SK-N-SH treated with all-trans-retinoic acid at 6 μM for 48 hours (cell line): ENCODE results near the gene NCAPD2.

Experiments
- ATAC-seq: fragments of 200-7000 bp; cut with Tn5 transposase; 3 replicates; pipeline ENCODE4 v1.9.1; 2020; ENCODE audit warnings: mild to moderate bottlenecking, moderate library complexity
- ARNTL ChIP-seq: fragments of 450-650 bp; formaldehyde crosslinking; IDR thresholded peaks from 2 replicates; pipeline ENCODE4 v1.5.0; 2020; ENCODE audit warnings: low read depth, mild to moderate bottlenecking, moderate library complexity, borderline replicate concordance
- BACH2 ChIP-seq: fragments of 250-450 bp; sonication (Bioruptor Pico); IDR thresholded peaks from 2 replicates; pipeline ENCODE4 v1.9.0; 2021; ENCODE audit warnings: mild to moderate bottlenecking, borderline replicate concordance
- CSDC2 ChIP-seq: fragments of 250-450 bp; sonication (Bioruptor Pico); IDR thresholded peaks from 2 replicates; pipeline ENCODE4 v1.5.0; 2020; ENCODE audit warnings: mild to moderate bottlenecking, moderate library complexity
- ESRRG ChIP-seq: fragments of 250-450 bp; sonication (Bioruptor Pico); IDR thresholded peaks from 2 replicates; pipeline ENCODE4 v1.6.1; 2021; ENCODE audit warnings: mild to moderate bottlenecking
- GLIS3 ChIP-seq: fragments of 250-450 bp; sonication (Bioruptor Pico); IDR thresholded peaks from 2 replicates; pipeline ENCODE4 v1.5.0; 2020; ENCODE audit warnings: mild to moderate bottlenecking, moderate library complexity
- ISL1 ChIP-seq: fragments of 250-450 bp; sonication (Bioruptor Pico); IDR thresholded peaks from 2 replicates; pipeline ENCODE4 v2.1.2; 2022; ENCODE audit warnings: mild to moderate bottlenecking, moderate library complexity
- OSR1 ChIP-seq: fragments of 250-450 bp; sonication (Bioruptor Pico); IDR thresholded peaks from 2 replicates; pipeline ENCODE4 v1.8.0; 2022; ENCODE audit warnings: moderate library complexity, mild to moderate bottlenecking, inconsistent platforms
- PATZ1 ChIP-seq: fragments of 250-450 bp; sonication (Bioruptor Pico); IDR thresholded peaks from 2 replicates; pipeline ENCODE4 v1.8.0; 2020; ENCODE audit warnings: mild to moderate bottlenecking, moderate library complexity, borderline replicate concordance
- POU6F1 ChIP-seq: fragments of 250-450 bp; sonication (Bioruptor Pico); IDR thresholded peaks from 2 replicates; pipeline ENCODE4 v1.8.0; 2021; ENCODE audit warnings: low read depth, mild to moderate bottlenecking, moderate library complexity, borderline replicate concordance
- PPARA ChIP-seq: fragments of 250-450 bp; sonication (Bioruptor Pico); IDR thresholded peaks from 2 replicates; pipeline ENCODE4 v1.5.0; 2020; ENCODE audit warnings: mild to moderate bottlenecking, borderline replicate concordance
- RARB ChIP-seq: fragments of 250-450 bp; sonication (Bioruptor Pico); IDR thresholded peaks from 2 replicates; pipeline ENCODE4 v1.8.0; 2021; ENCODE audit warnings: mild to moderate bottlenecking, moderate library complexity
- SNAI2 ChIP-seq: fragments of 250-450 bp; sonication (Bioruptor Pico); IDR thresholded peaks from 2 replicates; pipeline ENCODE4 v1.5.0; 2020; ENCODE audit warnings: mild to moderate bottlenecking, moderate library complexity
- TCF4 ChIP-seq: fragments of 250-450 bp; sonication (Bioruptor Pico); IDR thresholded peaks from 2 replicates; pipeline ENCODE4 v1.8.0; 2021; ENCODE audit warnings: mild to moderate bottlenecking, moderate library complexity, borderline replicate concordance
- TOX ChIP-seq: fragments of 250-450 bp; sonication (Bioruptor Pico); IDR thresholded peaks from 2 replicates; pipeline ENCODE4 v1.8.0; 2021; ENCODE audit warnings: mild to moderate bottlenecking, moderate library complexity, borderline replicate concordance
- ZC3H10 ChIP-seq: fragments of 250-450 bp; sonication (Bioruptor Pico); IDR thresholded peaks from 2 replicates; pipeline ENCODE4 v1.5.1; 2021; ENCODE audit warnings: mild to moderate bottlenecking, moderate library complexity
- ZFP3 ChIP-seq: fragments of 250-450 bp; sonication (Bioruptor Pico); IDR thresholded peaks from 2 replicates; pipeline ENCODE4 v1.5.0; 2020; ENCODE audit warnings: mild to moderate bottlenecking, moderate library complexity
- ZFP30 ChIP-seq: fragments of 450-650 bp; formaldehyde crosslinking; IDR thresholded peaks from 2 replicates; pipeline ENCODE4 v1.5.0; 2022; ENCODE audit warnings: mild to moderate bottlenecking, moderate library complexity
- ZNF565 ChIP-seq: fragments of 450-650 bp; formaldehyde crosslinking; conservative IDR thresholded peaks from 2 replicates; pipeline ENCODE4 v1.5.0; 2020; ENCODE audit warnings: low read depth, mild to moderate bottlenecking, moderate library complexity
- ZNF70 ChIP-seq: fragments of 450-650 bp; formaldehyde crosslinking; IDR thresholded peaks from 2 replicates; pipeline ENCODE4 v1.5.0; 2020; ENCODE audit warnings: mild to moderate bottlenecking, moderate library complexity
- ZNF8 ChIP-seq: fragments of 450-650 bp; formaldehyde crosslinking; IDR thresholded peaks from 2 replicates; pipeline ENCODE4 v1.5.0; 2020; ENCODE audit warnings: mild to moderate bottlenecking, moderate library complexity
- TF ChIP-seq, protein P1 (sequence below): fragments of 250-450 bp; sonication (Bioruptor Pico); IDR thresholded peaks from 2 replicates; pipeline ENCODE4 v1.5.1; 2020; ENCODE audit warnings: low read depth, mild to moderate bottlenecking, moderate library complexity
- TF ChIP-seq, protein P2 (sequence below): fragments of 250-450 bp; sonication (Bioruptor Pico); IDR thresholded peaks from 2 replicates; pipeline ENCODE4 v1.5.0; 2020; ENCODE audit warnings: mild to moderate bottlenecking, moderate library complexity

NCAPD2 gene

GRCh38 chr12:6541371-6542165 is 47.7 kb downstream of the NCAPD2 start:
- ATAC-seq: no peak
- no peak for TF ChIP-seq PPARA (CRISPR knock-in tag)
- TF ChIP-seq, all 23 proteins: peak for 0

- TF ChIP-seq RARB (CRISPR knock-in tag): no peak
- no peak for TF ChIP-seq PPARA (CRISPR knock-in tag)
- TF ChIP-seq, protein P1, sequence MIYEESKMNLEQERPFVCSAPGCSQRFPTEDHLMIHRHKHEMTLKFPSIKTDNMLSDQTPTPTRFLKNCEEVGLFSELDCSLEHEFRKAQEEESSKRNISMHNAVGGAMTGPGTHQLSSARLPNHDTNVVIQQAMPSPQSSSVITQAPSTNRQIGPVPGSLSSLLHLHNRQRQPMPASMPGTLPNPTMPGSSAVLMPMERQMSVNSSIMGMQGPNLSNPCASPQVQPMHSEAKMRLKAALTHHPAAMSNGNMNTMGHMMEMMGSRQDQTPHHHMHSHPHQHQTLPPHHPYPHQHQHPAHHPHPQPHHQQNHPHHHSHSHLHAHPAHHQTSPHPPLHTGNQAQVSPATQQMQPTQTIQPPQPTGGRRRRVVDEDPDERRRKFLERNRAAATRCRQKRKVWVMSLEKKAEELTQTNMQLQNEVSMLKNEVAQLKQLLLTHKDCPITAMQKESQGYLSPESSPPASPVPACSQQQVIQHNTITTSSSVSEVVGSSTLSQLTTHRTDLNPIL: no peak
- TF ChIP-seq GLIS3 (CRISPR knock-in tag): no peak
- TF ChIP-seq SNAI2 (CRISPR knock-in tag): no peak
- no peak for TF ChIP-seq TCF4 (CRISPR knock-in tag)
- TF ChIP-seq ZFP3: no peak
- TF ChIP-seq CSDC2: no peak
- TF ChIP-seq, protein P2, sequence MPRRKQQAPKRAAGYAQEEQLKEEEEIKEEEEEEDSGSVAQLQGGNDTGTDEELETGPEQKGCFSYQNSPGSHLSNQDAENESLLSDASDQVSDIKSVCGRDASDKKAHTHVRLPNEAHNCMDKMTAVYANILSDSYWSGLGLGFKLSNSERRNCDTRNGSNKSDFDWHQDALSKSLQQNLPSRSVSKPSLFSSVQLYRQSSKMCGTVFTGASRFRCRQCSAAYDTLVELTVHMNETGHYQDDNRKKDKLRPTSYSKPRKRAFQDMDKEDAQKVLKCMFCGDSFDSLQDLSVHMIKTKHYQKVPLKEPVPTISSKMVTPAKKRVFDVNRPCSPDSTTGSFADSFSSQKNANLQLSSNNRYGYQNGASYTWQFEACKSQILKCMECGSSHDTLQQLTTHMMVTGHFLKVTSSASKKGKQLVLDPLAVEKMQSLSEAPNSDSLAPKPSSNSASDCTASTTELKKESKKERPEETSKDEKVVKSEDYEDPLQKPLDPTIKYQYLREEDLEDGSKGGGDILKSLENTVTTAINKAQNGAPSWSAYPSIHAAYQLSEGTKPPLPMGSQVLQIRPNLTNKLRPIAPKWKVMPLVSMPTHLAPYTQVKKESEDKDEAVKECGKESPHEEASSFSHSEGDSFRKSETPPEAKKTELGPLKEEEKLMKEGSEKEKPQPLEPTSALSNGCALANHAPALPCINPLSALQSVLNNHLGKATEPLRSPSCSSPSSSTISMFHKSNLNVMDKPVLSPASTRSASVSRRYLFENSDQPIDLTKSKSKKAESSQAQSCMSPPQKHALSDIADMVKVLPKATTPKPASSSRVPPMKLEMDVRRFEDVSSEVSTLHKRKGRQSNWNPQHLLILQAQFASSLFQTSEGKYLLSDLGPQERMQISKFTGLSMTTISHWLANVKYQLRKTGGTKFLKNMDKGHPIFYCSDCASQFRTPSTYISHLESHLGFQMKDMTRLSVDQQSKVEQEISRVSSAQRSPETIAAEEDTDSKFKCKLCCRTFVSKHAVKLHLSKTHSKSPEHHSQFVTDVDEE: no peak
- no peak for TF ChIP-seq PATZ1 (CRISPR knock-in tag)
- TF ChIP-seq ARNTL (CRISPR knock-in tag): no peak
- no peak for TF ChIP-seq BACH2
- TF ChIP-seq ZFP30: no peak
- TF ChIP-seq POU6F1 (CRISPR knock-in tag): no peak
- TF ChIP-seq TOX (CRISPR knock-in tag): no peak
- no peak for TF ChIP-seq ZC3H10
- TF ChIP-seq ESRRG (CRISPR knock-in tag): no peak
- no peak for TF ChIP-seq ZNF565 (CRISPR knock-in tag)
- TF ChIP-seq ZNF70: no peak
- no peak for ATAC-seq
These were observed 48.5 kb downstream of the NCAPD2 start for GRCh38 chr12:6542209-6543009.

GRCh38 chr12:6546016-6546415 is 52.1 kb downstream of the NCAPD2 start:
- ATAC-seq: no peak
- TF ChIP-seq RARB (CRISPR knock-in tag): no peak
- no peak for TF ChIP-seq BACH2
- no peak for TF ChIP-seq SNAI2 (CRISPR knock-in tag)
- no peak for TF ChIP-seq OSR1 (CRISPR knock-in tag)
- TF ChIP-seq, protein P2: no peak
- no peak for TF ChIP-seq PPARA (CRISPR knock-in tag)
- TF ChIP-seq ZFP30: no peak
- TF ChIP-seq ZNF70: no peak
- TF ChIP-seq, protein P1: no peak
- TF ChIP-seq ARNTL (CRISPR knock-in tag): no peak
- TF ChIP-seq ZNF8 (CRISPR knock-in tag): no peak
- no peak for TF ChIP-seq ISL1 (CRISPR knock-in tag)
- TF ChIP-seq TCF4 (CRISPR knock-in tag): no peak
- TF ChIP-seq PATZ1 (CRISPR knock-in tag): no peak
- no peak for TF ChIP-seq CSDC2
